GM12891 (cell line): ENCODE data around the gene A4GALT.
A peak's percentile ranks its signal among the peaks of the same experiment; 100 is the strongest.

ENCODE experiments used
- DNase-seq: peaks from one replicate; pipeline ENCODE4 v3.0.0; 2011; ENCODE audit warnings: low spot score; ENCODE audit not compliant: insufficient read length
- FAIRE-seq: peaks from 2 replicates; lab custom pipeline; 2011; peaks lifted over from hg19 to GRCh38; lab: Jason Lieb, UNC
- PAX5 ChIP-seq: IDR thresholded peaks from 2 replicates; pipeline ENCODE4 v1.6.1; 2011; ENCODE audit warnings: low read length, moderate library complexity, mild to moderate bottlenecking; ENCODE audit not compliant: insufficient read depth, severe bottlenecking
- POLR2A ChIP-seq: IDR thresholded peaks from 2 replicates; pipeline ENCODE4 v1.6.1; 2011; ENCODE audit warnings: low read depth, low read length, control low read depth
- POLR2AphosphoS5 ChIP-seq: IDR thresholded peaks from 2 replicates; pipeline ENCODE4 v1.6.1; 2011; ENCODE audit warnings: low read depth, low read length, control low read depth
- POU2F2 ChIP-seq: IDR thresholded peaks from 2 replicates; pipeline ENCODE4 v1.6.1; 2011; ENCODE audit warnings: low read depth, mild to moderate bottlenecking, control low read depth, low read length, moderate library complexity
- SPI1 ChIP-seq: IDR thresholded peaks from 2 replicates; pipeline ENCODE4 v1.6.1; 2011; ENCODE audit warnings: low read depth, low read length, control low read depth
- TAF1 ChIP-seq: IDR thresholded peaks from 2 replicates; pipeline ENCODE4 v1.6.1; 2011; ENCODE audit warnings: low read depth, low read length, control low read depth

A4GALT gene

DNA sequence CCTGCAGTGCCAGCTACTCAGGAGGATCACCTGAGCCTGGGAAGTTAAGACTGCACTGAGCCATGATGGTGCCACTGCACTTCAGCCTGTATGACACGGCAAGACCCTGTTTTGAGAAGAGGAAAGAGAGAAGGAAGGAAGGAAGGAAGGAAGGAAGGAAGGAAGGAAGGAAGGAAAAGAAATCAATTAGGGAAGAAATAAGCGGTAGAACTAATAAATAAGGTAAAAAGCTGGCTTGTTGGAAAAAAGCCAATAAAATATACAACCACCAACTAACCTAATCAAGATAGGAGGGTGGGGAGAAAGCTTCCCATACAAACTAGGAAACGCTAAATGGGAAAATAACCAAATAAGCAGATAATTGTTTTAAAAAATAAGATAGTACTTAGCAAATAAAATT, 12.3 kb downstream of the A4GALT start:
- DNase-seq (no peak), FAIRE-seq (no peak)
- TF ChIP-seq PAX5 (no peak), POLR2A (no peak), SPI1 (no peak), TAF1 (no peak), POLR2AphosphoS5 (no peak), POU2F2 (no peak)

DNA sequence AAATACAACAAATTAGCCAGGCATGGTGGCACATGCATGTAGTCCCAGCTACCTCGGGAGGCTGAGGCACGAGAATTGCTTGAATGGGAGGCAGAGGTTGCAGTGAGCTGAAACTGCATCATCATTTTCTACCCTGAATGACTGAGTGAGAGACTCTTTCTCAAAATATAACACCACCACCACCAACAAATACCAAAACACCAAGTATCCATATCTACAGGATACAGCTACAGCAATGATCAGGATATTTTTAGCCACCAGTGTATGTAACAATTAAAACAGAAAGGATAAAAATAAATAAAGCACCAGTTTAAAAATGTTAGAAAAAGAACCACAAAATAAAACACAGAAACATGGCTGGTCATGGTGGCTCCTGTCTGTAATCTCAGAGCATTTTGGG, 13.2 kb downstream of the A4GALT start:
- no peak for TF ChIP-seq POU2F2
- TF ChIP-seq POLR2A: no peak
- TF ChIP-seq TAF1: no peak
- TF ChIP-seq SPI1: no peak
- TF ChIP-seq POLR2AphosphoS5: no peak
- TF ChIP-seq PAX5: no peak
- FAIRE-seq (peak; percentile 54), DNase-seq (no peak)

DNA sequence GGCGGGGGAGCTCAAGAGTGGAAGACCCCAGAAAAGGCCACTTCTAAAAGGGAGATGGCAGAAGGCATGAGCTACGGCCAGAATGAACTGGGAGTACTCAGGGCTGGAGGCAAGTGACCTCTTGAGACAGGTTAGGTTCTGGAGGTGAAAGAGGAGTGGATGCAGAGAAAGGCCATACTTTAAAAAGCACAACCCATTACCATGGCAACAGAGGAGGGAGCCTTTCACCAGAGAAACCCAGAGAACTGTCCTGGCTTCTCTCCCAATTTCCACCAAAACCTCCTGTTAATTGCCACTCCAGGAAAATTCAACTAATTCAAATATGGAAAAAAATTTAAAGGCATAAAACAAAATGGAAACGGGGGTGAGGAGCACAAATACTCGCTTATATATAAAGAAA, 15.8 kb downstream of the A4GALT start:
- FAIRE-seq (no peak), DNase-seq (no peak)

DNA sequence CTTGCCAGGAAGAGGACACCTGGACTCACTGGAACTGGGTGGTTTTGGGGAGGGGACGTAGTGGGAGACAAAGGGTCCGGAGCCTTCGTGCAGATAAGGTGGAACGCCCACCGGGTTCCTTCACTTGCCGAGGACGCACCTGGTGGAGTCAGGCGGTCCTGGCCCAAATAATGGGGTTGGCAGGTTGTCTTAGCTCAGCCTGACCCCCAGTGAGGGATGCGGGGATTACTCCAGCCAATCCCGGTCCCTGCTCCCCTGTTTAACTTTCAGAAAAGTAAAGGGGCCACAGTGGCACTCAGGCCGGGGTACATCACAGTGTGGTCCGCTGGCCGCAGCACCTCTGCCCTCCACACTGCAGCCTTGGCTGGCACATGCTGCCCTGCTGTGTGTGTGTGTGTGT, 18.0 kb downstream of the A4GALT start:
- no peak for FAIRE-seq
- no peak for TF ChIP-seq POU2F2
- no peak for TF ChIP-seq POLR2A
- no peak for TF ChIP-seq TAF1
- no peak for TF ChIP-seq POLR2AphosphoS5
- no peak for TF ChIP-seq SPI1
- no peak for TF ChIP-seq PAX5

More for the DNA sequence above, 15.8 kb downstream of the A4GALT start:
- TF ChIP-seq SPI1: no peak
- TF ChIP-seq TAF1: no peak
- no peak for TF ChIP-seq POU2F2
- TF ChIP-seq POLR2A: no peak
- TF ChIP-seq POLR2AphosphoS5: no peak
- no peak for TF ChIP-seq PAX5

DNA sequence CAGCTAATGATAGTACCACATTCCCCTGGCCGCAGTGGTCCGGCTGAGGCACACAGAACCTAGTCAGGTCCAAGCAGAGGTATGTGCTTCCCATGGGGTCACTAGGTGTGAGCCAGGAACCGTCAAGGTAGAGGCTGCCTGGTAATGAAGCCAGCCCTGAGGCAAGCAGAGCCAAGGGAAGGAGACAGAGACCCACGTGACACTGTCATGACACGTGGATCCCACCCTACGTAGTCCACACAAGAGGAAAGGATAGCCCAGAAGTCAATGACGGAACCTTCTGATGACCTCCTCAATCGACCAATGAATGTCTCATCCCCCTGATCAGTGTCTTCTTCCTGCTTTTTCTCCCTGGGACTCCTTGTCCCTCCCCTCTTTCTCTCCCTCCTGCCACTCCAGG, 19.0 kb downstream of the A4GALT start:
- FAIRE-seq: no peak
- no peak for TF ChIP-seq PAX5
- no peak for TF ChIP-seq TAF1
- TF ChIP-seq SPI1: no peak
- no peak for TF ChIP-seq POLR2A
- no peak for TF ChIP-seq POU2F2
- TF ChIP-seq POLR2AphosphoS5: no peak
- no peak for DNase-seq

More for the DNA sequence above, 18.0 kb downstream of the A4GALT start:
- DNase-seq: no peak

DNA sequence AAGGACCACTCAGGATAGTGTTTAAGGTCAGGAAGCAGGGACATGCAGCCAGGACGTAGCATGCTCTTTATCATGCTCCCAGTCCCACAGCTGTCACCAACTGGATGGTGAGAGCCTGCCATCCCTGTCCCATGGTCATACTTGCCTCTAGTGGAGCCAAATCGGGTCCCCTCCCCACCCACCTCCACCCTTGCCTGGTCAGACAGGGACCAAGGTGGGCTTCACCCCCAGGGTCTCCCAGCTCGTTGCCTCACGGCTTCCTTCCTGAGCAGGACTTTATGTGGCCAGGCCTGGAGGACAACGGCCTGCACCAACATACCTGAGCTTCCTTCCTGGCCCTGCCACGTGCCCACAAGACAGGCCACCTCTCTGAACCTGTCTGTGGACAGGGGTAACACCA, 19.8 kb downstream of the A4GALT start:
- DNase-seq (no peak), FAIRE-seq (peak; percentile 20)
- TF ChIP-seq POU2F2: no peak

DNA sequence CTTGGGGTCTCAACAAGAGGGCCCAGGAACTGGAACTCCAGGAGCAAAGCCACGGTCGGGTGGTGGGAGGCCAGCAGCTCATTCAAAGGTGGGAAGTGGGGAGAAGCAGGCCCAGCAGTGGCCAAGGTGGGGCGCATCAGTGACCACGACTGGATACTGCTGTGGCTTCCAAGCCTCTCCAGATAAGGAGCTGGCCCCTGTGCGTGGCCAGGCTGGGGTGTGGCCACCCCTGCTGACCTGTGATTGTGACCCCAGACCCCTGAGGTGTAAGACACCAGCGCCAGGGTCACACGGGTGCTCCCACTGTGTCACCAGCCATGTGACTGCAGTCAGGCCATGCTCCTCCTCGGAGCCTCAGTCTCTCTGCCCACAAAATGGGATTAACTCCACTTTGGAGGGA, 20.3 kb downstream of the A4GALT start:
- no peak for FAIRE-seq
- DNase-seq: no peak
- no peak for TF ChIP-seq POU2F2
- no peak for TF ChIP-seq SPI1
- TF ChIP-seq TAF1: no peak
- no peak for TF ChIP-seq POLR2A
- TF ChIP-seq POLR2AphosphoS5: no peak
- TF ChIP-seq PAX5: no peak

DNA sequence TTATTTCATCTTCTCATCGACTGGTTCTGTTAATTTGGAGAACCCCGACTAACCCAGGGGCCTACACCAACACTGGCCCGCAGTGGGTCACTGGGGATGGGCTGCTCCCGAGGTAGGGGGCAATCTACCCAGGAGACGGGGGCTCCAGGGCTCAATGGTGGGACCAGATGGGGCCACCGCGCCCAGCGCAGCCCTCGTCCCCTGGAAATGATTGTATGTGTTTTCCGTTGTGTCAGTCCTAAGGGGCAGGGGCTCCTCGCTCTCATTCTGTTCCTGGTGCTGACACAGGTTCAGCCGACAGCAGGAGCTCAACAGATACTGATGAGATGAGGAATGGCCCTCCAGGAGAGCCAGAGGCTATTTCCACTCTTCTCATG, 20.7 kb downstream of the A4GALT start:
- no peak for FAIRE-seq
- DNase-seq: no peak
- TF ChIP-seq POU2F2: no peak
- no peak for TF ChIP-seq PAX5
- no peak for TF ChIP-seq TAF1
- TF ChIP-seq SPI1: no peak
- TF ChIP-seq POLR2AphosphoS5: no peak
- TF ChIP-seq POLR2A: no peak

DNA sequence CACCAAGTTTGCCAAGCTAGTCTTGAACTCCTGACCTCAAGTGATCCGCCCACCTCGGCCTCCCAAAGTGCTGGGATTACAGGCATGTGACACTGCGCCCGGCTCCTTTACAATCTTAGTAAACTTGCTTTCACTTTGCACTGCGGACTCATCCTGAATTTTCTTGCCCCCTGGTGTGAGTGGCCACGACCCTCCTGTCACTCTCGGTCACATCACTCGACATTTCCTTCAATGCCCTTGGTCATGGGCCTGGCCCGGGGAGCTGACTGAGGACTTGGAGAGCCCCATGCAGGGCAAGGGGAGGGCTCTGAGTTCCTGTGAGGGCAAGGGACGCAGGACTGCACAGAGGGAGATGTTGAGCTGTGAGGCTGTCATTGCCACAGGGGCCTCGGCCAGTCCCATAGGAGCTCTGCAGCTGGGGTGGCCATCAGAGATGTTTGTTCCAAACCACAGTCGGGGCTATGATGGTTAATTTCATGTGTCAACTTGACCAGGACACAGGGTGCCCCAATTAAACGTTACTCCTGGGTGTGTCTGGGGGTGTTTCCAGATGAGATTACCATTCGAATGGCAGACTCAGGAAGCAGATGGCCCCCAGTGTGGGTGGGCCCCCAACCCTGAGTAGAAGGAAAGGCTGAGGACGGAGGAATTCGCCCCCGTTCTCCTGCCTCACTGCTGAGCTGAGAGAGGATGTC, 21.2 kb downstream of the A4GALT start:
- TF ChIP-seq PAX5 (no peak), POLR2A (no peak), TAF1 (no peak), POU2F2 (no peak), POLR2AphosphoS5 (no peak), SPI1 (no peak)
- FAIRE-seq: no peak

DNA sequence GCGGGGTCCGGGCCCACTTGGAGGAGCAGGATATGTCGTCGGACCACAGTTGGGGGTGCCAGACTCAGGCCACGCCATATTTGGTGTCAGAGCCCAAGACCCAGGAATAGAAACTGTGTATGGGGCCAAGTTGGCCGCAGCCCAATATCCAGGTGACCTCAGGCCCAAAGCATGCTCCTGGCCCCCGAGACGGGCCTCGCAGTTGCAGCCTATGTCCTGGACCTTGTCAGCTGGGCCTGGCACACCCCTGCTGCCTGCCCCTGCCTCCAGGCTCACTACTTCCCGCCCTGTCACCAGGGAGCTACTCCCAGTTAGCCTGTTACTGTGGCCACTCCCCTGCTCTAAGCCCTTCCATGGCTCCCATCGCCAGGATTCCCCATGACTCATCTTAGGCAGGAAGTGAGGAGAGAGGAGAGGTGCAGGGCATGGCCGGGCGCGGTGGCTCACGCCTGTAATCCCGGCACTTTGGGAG, 23.1 kb downstream of the A4GALT start:
- TF ChIP-seq SPI1 (no peak), TAF1 (no peak), POLR2AphosphoS5 (no peak), POU2F2 (no peak), PAX5 (no peak), POLR2A (no peak)
- no peak for DNase-seq
- FAIRE-seq: no peak

More for the DNA sequence above, 21.2 kb downstream of the A4GALT start:
- no peak for DNase-seq
